Stimulated activated CD4-positive, alpha-beta T cell treated with anti-CD3 and anti-CD28 coated beads, TNF-alpha, amount 100 ng/mL, for 48 hours (primary cell): Measurements from ENCODE around the gene PPP1R12C.

Experiments used
- DNase-seq, 3 donors: peaks; one replicate each; pipeline ENCODE4 v3.0.0-alpha.2; 2020; ENCODE audit warnings: low read depth in 3 of 3

Gene PPP1R12C

GRCh38 chr19:55046975-55047622 lies 70.3 kb downstream of the PPP1R12C start:
- DNase-seq: no peak

- DNase-seq: no peak
These were observed 72.4 kb downstream of the PPP1R12C start for GRCh38 chr19:55044771-55045716.

GRCh38 chr19:55044286-55044685 lies 73.2 kb downstream of the PPP1R12C start:
- DNase-seq: no peak

- DNase-seq: no peak
These were observed 74.7 kb downstream of the PPP1R12C start for GRCh38 chr19:55042688-55043087.

GRCh38 chr19:55042344-55042678 lies 75.1 kb downstream of the PPP1R12C start:
- no peak for DNase-seq

- peak in 1 of 3 donors; percentile 31 for DNase-seq
These were observed 75.7 kb downstream of the PPP1R12C start for GRCh38 chr19:55041627-55042343.

- DNase-seq: no peak
These were observed 76.2 kb downstream of the PPP1R12C start for GRCh38 chr19:55041244-55041626.
